ENCODE results near the gene HADHB.
"Not testable (repeated sequence)": the region's sequence is repeated elsewhere in the genome, so short reads cannot be mapped to it uniquely, and the experiment has no call there.

Gene HADHB

DNA sequence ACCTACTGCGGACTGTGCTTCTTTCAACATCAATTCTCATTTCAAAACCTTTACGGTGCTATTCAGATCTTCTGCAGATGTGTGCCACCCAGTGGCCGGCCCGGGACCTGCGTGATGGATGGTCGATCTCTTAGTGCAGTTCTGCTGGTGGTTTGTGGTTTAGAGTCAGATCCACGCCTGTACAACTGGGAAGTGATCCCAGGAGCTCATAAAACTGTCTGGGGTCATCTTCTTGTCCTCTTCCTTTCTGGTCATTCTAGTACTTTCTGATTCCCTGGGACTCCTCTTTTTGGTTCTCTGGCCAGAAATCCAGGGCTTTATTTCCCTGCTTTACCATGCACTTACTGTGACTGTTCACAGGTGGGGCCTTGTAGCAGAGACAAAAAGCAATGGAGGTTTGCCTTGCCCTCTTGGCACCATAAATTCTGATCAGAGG is 85.4 kb downstream of the HADHB start:
- peak; percentile 62 for DNase-seq (ENCODE audit: low spot score)

DNA sequence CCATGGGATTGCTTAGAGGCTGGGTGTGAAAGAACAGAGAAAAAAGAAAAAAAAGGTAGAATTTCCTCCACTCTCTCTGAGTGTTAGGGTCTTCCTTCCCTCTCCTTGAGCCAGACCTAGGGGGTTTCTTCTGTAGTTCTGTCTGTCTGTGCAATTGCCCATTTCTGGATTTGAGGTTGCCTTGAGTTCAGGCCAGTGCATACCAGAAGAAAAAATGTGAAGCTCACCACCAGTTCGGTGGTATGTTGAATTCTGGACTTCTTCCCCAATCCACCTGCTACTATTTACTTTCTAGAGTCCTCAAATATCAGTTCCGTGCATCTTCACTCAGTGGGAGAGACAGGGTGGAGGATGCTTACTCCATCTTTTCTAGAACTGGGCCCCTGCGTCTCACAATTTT is 85.9 kb downstream of the HADHB start:
- no peak for DNase-seq (ENCODE audit: low spot score)

DNA sequence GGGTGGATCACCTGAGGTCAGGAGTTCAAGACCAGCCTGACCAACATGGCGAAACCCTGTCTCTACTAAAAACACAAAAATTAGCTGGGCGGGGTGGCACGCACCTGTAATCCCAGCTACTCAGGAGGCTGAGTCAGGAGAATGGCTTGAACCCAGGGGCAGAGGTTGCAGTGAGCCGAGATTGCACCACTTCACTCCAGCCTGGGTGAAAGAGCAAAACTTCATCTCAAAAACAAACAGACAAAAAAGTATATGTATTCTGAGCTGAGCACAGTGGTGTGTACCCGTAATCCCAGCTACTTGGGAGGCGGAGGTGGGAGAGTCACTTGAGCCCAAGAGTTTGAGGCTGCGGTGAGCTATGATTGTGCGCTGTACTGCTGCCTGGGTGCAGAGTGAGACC is 86.6 kb downstream of the HADHB start:
- not testable (repeated sequence) for DNase-seq (ENCODE audit: low spot score)

DNA sequence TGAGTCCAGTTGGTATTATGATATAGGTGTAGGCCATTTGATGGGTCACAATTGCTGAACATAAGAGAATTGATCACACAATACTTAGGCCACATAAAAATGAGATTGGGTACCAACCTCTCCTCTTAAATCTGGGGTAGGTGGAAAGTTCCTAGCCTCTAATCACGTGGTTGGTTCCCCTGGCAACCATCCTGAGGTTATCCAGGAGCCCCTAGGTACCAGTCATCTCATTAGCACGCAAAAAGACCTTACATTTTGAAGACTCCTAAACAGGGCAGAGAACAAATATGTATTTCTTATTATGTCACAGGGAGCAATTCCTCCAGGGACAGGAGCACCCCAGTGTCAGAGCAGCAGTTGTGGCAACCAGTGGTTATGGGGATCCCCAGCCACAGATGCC is 88.6 kb downstream of the HADHB start:
- DNase-seq (ENCODE audit: low spot score), result no peak

DNA sequence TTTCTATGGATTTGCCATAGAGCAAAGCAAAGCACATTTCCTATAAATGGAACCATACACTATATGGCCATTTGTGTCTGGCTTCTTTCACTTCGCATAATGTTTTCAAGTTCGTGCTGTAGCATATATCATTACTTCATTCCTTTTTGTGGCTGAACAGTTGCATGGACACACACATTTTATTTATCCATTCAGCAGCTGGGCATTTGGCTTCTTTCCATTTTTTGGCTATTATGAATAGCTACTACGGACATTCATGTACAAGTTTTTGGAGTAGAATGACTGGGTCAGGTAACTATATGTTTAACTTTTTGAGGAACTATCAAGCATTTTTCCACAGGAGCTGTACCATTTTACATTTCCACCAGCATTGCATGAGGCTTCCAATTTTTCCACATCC is 90.5 kb downstream of the HADHB start:
- no peak for DNase-seq (ENCODE audit: low spot score)

DNA sequence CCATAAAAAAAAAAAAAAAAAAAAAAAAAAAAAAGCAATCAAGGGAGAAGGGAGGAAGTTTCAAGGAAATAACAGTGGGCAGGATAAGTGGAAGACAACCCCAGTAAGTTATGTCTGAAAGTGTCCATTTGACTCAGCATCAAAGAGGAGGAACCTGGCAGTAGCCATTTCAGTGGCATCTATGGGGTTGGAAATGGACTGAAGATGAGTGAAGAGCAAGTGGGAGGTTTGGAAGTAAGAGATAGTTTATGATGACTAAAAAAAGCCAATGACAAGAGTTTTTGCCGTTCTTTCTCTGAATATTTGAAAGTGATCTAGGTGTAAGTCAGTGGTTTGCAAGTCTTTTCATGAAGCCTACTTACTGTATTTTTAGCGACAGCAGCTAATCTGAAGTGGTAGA is 92.0 kb downstream of the HADHB start:
- DNase-seq (ENCODE audit: low spot score), result no peak

DNA sequence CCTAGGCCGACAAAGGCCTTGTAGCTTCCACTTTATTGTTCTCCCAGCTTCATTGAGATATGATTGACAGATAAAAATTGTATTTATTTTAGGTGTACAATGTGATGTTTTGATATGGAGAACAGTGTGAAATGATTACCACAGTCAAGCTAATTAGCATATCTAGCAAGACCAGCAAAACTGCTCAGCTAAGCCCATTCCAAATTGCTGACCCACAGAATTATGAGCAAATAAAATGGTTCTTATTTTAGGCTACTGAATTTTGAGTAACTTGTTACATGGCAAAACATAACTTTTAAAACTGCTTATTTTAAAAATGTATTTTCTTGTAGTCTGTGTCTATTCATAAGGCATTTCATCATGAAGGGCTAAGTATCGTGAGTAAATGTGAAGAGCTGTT is 92.6 kb downstream of the HADHB start:
- DNase-seq (ENCODE audit: low spot score), result no peak

Measured in HuH-7 (cell line).